ENCODE data around the gene ENTPD5.

The ENTPD5 gene

DNA sequence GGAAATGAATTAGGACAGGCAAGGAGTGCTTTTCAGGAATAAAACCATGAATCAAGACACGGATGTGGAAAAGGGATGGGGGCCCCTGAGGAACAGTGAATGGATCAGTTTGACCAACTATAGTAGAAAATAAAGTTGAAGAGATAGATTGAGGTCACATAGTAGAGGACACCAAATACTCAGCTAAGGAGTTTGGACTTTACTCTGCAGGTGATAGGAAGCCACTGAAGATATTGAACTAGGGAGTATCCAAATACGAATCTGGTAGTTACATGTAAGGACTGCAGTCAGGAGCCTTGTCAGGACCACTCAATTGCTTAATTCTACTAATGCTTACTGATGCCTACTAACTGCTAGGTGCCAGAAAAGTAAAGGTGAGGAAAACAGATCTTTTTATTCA lies 20.4 kb downstream of the ENTPD5 start:
- Histone ChIP-seq H4K20me1 (ENCODE audit: low read depth, low read length) (no peaks in the 10 kb centered on the region), H3K36me3 (ENCODE audit: low read length) (no peaks in the 10 kb centered on the region), H3K79me2 (ENCODE audit: insufficient read depth, low read length) (no peaks in the 10 kb centered on the region), H3K4me2 (ENCODE audit: low read depth, low read length, poor library complexity, severe bottlenecking) (no peak overlapping the region), H3K9me2 (replicated peaks; ENCODE audit: insufficient read depth, low read length) (no peaks in the 10 kb centered on the region), H2AFZ (ENCODE audit: low read depth, low read length, severe bottlenecking) (no peak overlapping the region), H3K27me3 (ENCODE audit: low read length) (no peaks in the 10 kb centered on the region), H3K27ac (ENCODE audit: low read depth, low read length) (no peak overlapping the region), H3K9ac (ENCODE audit: low read length) (no peak overlapping the region), H3K9me3 (ENCODE audit: insufficient read depth, low read length) (no peaks in the 10 kb centered on the region), H3K4me3 (ENCODE audit: insufficient read depth, low read length, poor library complexity, severe bottlenecking) (no peak overlapping the region), H3F3A (ENCODE audit: insufficient read depth) (peaks cover 14% of the 10 kb centered on the region)
- TF ChIP-seq EZH2phosphoT487 (conservative IDR thresholded peaks at IDR 0.05; ENCODE audit: low read length): no peak
- TF ChIP-seq, protein P1, sequence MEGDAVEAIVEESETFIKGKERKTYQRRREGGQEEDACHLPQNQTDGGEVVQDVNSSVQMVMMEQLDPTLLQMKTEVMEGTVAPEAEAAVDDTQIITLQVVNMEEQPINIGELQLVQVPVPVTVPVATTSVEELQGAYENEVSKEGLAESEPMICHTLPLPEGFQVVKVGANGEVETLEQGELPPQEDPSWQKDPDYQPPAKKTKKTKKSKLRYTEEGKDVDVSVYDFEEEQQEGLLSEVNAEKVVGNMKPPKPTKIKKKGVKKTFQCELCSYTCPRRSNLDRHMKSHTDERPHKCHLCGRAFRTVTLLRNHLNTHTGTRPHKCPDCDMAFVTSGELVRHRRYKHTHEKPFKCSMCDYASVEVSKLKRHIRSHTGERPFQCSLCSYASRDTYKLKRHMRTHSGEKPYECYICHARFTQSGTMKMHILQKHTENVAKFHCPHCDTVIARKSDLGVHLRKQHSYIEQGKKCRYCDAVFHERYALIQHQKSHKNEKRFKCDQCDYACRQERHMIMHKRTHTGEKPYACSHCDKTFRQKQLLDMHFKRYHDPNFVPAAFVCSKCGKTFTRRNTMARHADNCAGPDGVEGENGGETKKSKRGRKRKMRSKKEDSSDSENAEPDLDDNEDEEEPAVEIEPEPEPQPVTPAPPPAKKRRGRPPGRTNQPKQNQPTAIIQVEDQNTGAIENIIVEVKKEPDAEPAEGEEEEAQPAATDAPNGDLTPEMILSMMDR (IDR thresholded peaks at IDR 0.05; ENCODE audit: insufficient read depth, low read length, poor library complexity, severe bottlenecking): no peak

DNA sequence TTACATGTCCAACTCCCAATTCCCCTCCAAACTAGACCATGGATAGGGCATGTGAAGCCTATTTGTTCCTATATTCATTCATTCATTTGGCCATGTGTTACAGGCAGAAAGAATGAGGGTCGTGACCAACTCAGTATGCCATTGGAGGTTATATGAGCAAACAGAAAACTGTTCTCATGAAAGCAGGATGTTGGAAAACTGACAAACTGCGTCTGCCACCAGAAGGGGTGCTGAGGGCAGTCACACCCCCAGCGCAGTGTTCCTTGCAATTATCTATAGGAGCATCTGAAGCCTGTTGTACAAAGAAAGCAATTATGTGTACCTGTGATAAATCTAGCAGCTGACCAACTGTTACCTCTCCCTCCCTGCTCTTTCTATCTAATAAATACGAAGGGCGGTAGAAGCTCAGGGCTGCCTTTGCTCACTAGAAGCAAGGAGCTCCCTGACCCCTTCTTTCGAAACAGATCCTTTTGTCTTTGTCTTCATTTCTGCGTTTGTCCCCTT lies 21.1 kb downstream of the ENTPD5 start:
- Histone ChIP-seq H3K4me2 (ENCODE audit: low read depth, low read length, poor library complexity, severe bottlenecking) (no peak overlapping the region), H3K9me3 (ENCODE audit: insufficient read depth, low read length) (no peaks in the 10 kb centered on the region), H3K79me2 (ENCODE audit: insufficient read depth, low read length) (no peaks in the 10 kb centered on the region), H3K36me3 (ENCODE audit: low read length) (no peaks in the 10 kb centered on the region), H4K20me1 (ENCODE audit: low read depth, low read length) (no peaks in the 10 kb centered on the region), H3K4me3 (ENCODE audit: insufficient read depth, low read length, poor library complexity, severe bottlenecking) (no peak overlapping the region), H3F3A (ENCODE audit: insufficient read depth) (peaks cover 19% of the 10 kb centered on the region), H2AFZ (ENCODE audit: low read depth, low read length, severe bottlenecking) (no peak overlapping the region), H3K27ac (ENCODE audit: low read depth, low read length) (no peak overlapping the region), H3K27me3 (ENCODE audit: low read length) (no peaks in the 10 kb centered on the region), H3K9ac (ENCODE audit: low read length) (no peak overlapping the region), H3K9me2 (replicated peaks; ENCODE audit: insufficient read depth, low read length) (no peaks in the 10 kb centered on the region)
- TF ChIP-seq EZH2phosphoT487 (conservative IDR thresholded peaks at IDR 0.05; ENCODE audit: low read length): no peak
- TF ChIP-seq, protein P1 (IDR thresholded peaks at IDR 0.05; ENCODE audit: insufficient read depth, low read length, poor library complexity, severe bottlenecking): no peak

DNA sequence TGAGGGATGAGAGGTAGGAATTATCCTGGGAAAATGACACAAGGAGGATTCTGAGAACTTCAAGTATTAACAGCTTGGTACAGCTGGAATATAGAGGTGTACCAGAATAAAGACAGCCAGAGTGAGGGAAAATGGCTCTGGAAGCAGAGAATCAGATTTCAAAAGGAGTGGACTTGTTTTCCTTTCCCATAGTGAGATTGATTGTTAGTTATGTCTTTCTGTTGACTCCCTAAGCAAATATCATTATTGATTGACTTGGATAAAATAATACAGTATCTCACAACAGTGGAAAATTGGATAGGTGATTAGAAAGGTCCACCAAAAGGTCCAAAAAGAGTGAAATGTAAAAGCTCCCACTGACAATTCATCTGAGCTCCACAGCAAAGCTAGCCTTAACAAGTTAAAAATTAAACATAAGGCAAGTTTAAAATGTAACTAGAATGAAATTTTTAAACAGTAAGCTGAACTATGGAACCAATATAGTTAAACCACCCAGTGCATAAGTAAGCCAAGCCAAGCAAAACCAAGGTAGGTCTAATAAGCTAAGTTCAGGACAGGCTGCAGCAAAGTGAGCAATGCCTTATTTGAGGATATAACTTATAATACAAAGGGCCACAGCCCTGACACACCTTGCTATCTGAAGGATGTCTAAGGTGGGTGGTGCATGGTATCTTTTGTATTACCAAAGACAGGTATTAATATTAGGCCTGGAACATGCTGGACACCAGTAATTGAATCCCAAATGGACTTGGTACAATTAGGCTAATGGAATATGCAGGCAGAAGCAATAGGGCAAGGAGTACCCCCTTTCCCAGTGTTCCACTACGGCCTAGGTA lies 21.8 kb downstream of the ENTPD5 start:
- H3K9ac ChIP-seq (ENCODE audit: low read length): no peak overlapping the region
- H3K4me2 ChIP-seq (ENCODE audit: low read depth, low read length, poor library complexity, severe bottlenecking): no peak overlapping the region
- H3K9me3 ChIP-seq (ENCODE audit: insufficient read depth, low read length): no peaks in the 10 kb centered on the region
- H3K79me2 ChIP-seq (ENCODE audit: insufficient read depth, low read length): no peaks in the 10 kb centered on the region
- H3K9me2 ChIP-seq (replicated peaks; ENCODE audit: insufficient read depth, low read length): no peaks in the 10 kb centered on the region
- H4K20me1 ChIP-seq (ENCODE audit: low read depth, low read length): no peaks in the 10 kb centered on the region
- H3K27me3 ChIP-seq (ENCODE audit: low read length): no peaks in the 10 kb centered on the region
- peaks cover 19% of the 10 kb centered on the region for H3F3A ChIP-seq (ENCODE audit: insufficient read depth)
- TF ChIP-seq EZH2phosphoT487 (conservative IDR thresholded peaks at IDR 0.05; ENCODE audit: low read length): no peak
- TF ChIP-seq, protein P1 (IDR thresholded peaks at IDR 0.05; ENCODE audit: insufficient read depth, low read length, poor library complexity, severe bottlenecking): no peak
- H3K4me3 ChIP-seq (ENCODE audit: insufficient read depth, low read length, poor library complexity, severe bottlenecking): no peak overlapping the region
- H3K36me3 ChIP-seq (ENCODE audit: low read length): no peaks in the 10 kb centered on the region
- H2AFZ ChIP-seq (ENCODE audit: low read depth, low read length, severe bottlenecking): no peak overlapping the region
- no peak overlapping the region for H3K27ac ChIP-seq (ENCODE audit: low read depth, low read length)
